Endothelial cell (in vitro differentiated cells): Measurements from ENCODE around the gene FOXRED2. TPM values are rescaled to one million over a fixed set of nuclear protein-coding genes. Genes with fewer than 3 reads are reported as not detected.

ENCODE experiments used
- DNase-seq: peaks from one replicate; pipeline ENCODE4 v3.0.0; 2021; ENCODE audit warnings: low spot score
- H3K27ac Mint-ChIP-seq: one replicate; pipeline ENCODE4 v1.8.0; 2021; ENCODE audit warnings: mixed read lengths, inconsistent platforms; ENCODE audit not compliant: unreplicated experiment
- H3K27me3 Mint-ChIP-seq: one replicate; pipeline ENCODE4 v1.8.0; 2021; ENCODE audit warnings: mild to moderate bottlenecking, moderate library complexity, mixed read lengths, inconsistent platforms; ENCODE audit not compliant: unreplicated experiment
- H3K36me3 Mint-ChIP-seq: one replicate; pipeline ENCODE4 v1.8.0; 2021; ENCODE audit warnings: mild to moderate bottlenecking, low read depth, mixed read lengths, inconsistent platforms; ENCODE audit not compliant: unreplicated experiment
- H3K4me1 Mint-ChIP-seq: one replicate; pipeline ENCODE4 v1.8.0; 2021; ENCODE audit warnings: mild to moderate bottlenecking, mixed read lengths, inconsistent platforms; ENCODE audit not compliant: unreplicated experiment
- H3K4me3 Mint-ChIP-seq: one replicate; pipeline ENCODE4 v1.8.0; 2021; ENCODE audit warnings: mild to moderate bottlenecking, mixed read lengths, inconsistent platforms; ENCODE audit not compliant: unreplicated experiment
- H3K9me3 Mint-ChIP-seq: one replicate; pipeline ENCODE4 v1.8.0; 2021; ENCODE audit warnings: mixed read lengths, inconsistent platforms; ENCODE audit not compliant: unreplicated experiment
- total RNA-seq: library from RNA; stranded (reverse); fragmentation: NEBNext Ultra II Directional; extraction: Animal tissue kit (Norgen Biotek cat#: 25700); gene quantifications from one replicate; pipeline ENCODE4 v1.2.1, GENCODE V29; 2021; ENCODE audit not compliant: unreplicated experiment
- TF ChIP-seq, protein P1 (sequence below): fragments of 200-600 bp; sonication (generic); IDR thresholded peaks from one replicate; pipeline ENCODE4 v1.5.0; 2021; ENCODE audit warnings: antibody characterized with exemption; ENCODE audit not compliant: unreplicated experiment

FOXRED2 gene
- total RNA-seq, 1 donor from 2014 or later, result 17.6 TPM

DNA sequence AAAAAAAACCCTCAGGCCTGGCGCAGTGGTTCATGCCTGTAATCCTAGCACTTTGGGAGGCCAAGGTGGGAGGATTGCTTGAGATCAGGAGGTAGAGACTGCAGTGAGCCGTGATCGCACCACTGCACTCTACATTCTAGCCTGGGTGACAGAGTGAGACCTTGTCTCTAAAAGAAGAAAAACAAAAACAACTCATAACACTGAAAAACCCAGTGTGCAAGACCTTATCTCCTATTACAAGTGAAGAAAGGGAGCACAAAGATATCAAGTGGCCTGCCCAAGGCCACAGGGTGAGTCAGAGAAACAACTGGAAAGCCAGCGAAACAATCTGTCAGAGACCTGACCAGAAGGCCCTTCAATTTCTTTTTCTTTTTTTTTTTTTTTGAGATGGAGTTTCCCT lies 27.9 kb downstream of the FOXRED2 start:
- Mint-ChIP-seq H3K9me3 (no peaks in the 10 kb centered on the region), H3K36me3 (peaks cover 29% of the 10 kb centered on the region), H3K4me1 (peaks cover 17% of the 10 kb centered on the region), H3K27me3 (peaks cover 2% of the 10 kb centered on the region), H3K4me3 (no peak overlapping the region), H3K27ac (no peak overlapping the region)
- DNase-seq, result no peak
- TF ChIP-seq, protein P1, sequence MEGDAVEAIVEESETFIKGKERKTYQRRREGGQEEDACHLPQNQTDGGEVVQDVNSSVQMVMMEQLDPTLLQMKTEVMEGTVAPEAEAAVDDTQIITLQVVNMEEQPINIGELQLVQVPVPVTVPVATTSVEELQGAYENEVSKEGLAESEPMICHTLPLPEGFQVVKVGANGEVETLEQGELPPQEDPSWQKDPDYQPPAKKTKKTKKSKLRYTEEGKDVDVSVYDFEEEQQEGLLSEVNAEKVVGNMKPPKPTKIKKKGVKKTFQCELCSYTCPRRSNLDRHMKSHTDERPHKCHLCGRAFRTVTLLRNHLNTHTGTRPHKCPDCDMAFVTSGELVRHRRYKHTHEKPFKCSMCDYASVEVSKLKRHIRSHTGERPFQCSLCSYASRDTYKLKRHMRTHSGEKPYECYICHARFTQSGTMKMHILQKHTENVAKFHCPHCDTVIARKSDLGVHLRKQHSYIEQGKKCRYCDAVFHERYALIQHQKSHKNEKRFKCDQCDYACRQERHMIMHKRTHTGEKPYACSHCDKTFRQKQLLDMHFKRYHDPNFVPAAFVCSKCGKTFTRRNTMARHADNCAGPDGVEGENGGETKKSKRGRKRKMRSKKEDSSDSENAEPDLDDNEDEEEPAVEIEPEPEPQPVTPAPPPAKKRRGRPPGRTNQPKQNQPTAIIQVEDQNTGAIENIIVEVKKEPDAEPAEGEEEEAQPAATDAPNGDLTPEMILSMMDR, result no peak

DNA sequence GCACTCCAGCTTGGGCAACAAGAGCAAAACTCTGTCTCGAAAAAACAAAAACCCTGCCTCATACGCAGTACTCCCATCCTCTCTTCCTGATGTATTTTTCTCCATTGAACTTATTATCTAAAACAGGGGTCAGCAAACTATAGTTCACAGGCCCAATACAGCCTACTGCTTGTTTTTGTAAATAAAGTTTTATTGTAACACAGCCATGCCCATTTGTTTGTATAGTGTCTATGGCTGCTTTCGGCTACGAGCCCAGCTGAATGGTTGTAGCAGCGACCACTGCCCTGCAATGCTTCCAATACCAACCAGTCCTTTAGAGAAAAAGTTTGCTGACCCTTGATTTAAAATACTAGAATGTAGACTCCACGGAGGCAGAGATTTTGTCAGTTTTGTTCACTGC lies 31.5 kb downstream of the FOXRED2 start:
- TF ChIP-seq, protein P1, result no peak
- Mint-ChIP-seq H3K27me3 (no peaks in the 10 kb centered on the region), H3K36me3 (peaks cover 25% of the 10 kb centered on the region), H3K9me3 (no peaks in the 10 kb centered on the region), H3K4me3 (no peak overlapping the region), H3K4me1 (peaks cover 16% of the 10 kb centered on the region), H3K27ac (no peak overlapping the region)
- no peak for DNase-seq

DNA sequence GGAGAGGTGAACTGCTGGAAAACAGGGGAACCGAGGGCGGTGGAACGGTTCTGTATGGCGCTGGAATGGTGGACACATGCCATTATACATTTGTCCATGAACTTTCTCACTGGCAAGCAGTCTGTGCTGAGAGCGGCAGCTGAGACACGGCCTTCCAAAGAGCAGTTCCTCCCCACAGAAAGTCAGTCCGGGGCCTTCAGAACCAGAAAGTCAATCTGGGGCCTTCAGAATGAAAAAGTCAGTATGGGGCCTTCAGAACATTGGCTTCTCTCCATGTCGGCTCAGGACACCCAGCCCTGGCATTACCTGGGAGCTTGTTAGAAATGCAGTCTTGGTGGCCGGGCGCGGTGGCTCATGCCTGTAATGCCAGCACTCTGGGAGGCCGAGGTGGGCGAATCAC lies 34.2 kb downstream of the FOXRED2 start:
- TF ChIP-seq, protein P1, result no peak
- H3K9me3 Mint-ChIP-seq, result no peaks in the 10 kb centered on the region
- H3K4me3 Mint-ChIP-seq, result no peak overlapping the region
- H3K27me3 Mint-ChIP-seq, result no peaks in the 10 kb centered on the region
- peaks cover 22% of the 10 kb centered on the region for H3K36me3 Mint-ChIP-seq
- no peak for DNase-seq
- H3K4me1 Mint-ChIP-seq, result peaks cover 17% of the 10 kb centered on the region
- H3K27ac Mint-ChIP-seq, result no peak overlapping the region

DNA sequence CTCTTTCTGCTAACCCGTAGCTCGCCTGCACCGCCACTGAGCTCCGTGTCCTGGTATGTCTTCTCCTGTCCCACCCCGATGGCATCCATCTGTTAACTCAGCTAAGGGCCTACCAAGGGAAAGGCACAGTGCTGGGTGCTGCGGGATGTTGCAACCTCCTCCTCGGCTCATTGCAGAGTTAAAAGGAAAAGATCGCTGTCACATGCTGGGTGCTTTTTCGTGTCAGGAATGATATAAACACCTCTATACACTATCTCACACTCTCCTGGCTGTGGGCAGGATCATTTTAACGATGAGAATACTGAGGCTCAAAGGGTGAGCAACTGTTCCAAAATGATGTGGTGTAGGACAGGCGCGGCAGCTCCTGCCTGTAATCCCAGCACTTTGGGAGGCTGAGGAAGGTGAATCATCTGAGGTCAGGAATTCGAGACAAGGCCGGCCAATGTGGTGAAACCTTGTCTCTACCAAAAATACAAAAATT lies 35.5 kb downstream of the FOXRED2 start:
- Mint-ChIP-seq H3K36me3 (peaks cover 16% of the 10 kb centered on the region), H3K27me3 (no peaks in the 10 kb centered on the region), H3K4me1 (peaks cover 17% of the 10 kb centered on the region), H3K9me3 (no peaks in the 10 kb centered on the region), H3K4me3 (no peak overlapping the region), H3K27ac (no peak overlapping the region)
- TF ChIP-seq, protein P1, result no peak
- DNase-seq, result no peak

DNA sequence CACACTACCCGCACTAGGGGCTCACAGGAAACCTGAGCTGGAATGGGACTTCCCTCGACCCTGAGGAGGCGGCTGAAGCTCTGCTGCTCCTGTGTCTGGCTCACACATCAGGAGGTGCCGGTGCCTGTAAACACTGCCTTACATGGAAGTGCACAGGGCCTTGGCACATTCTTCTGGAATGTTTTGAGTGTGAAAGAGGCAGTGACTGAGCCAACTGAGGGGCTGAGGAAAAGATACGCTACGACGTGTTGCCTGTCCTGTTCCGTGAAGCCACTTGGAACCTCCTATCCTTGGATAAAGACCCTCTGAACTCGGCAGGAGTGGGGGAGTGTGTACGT lies 35.9 kb downstream of the FOXRED2 start:
- H3K9me3 Mint-ChIP-seq, result no peaks in the 10 kb centered on the region
- DNase-seq, result no peak

More for the DNA sequence above, 35.9 kb downstream of the FOXRED2 start:
- H3K4me1 Mint-ChIP-seq, result peaks cover 17% of the 10 kb centered on the region
- TF ChIP-seq, protein P1, result no peak
- H3K36me3 Mint-ChIP-seq, result peaks cover 15% of the 10 kb centered on the region
- no peak overlapping the region for H3K27ac Mint-ChIP-seq
- H3K27me3 Mint-ChIP-seq, result no peaks in the 10 kb centered on the region
- no peak overlapping the region for H3K4me3 Mint-ChIP-seq
